Pons (tissue), 1 donor: Measurements from ENCODE around the gene HMCN2.

Experiments used
- DNase-seq: peaks from one replicate; pipeline ENCODE4 v3.0.0-alpha.2; 2016; ENCODE audit warnings: low spot score

HMCN2 gene

GRCh38 chr9:130308081-130308571 is 42.6 kb downstream of the HMCN2 start:
- no peak for DNase-seq

GRCh38 chr9:130309689-130310455 is 44.3 kb downstream of the HMCN2 start:
- DNase-seq, result no peak

- no peak for DNase-seq
Measured at GRCh38 chr9:130310456-130310855, 44.9 kb downstream of the HMCN2 start.

- no peak for DNase-seq
Measured at GRCh38 chr9:130311003-130311402, 45.4 kb downstream of the HMCN2 start.

- DNase-seq, result no peak
Measured at GRCh38 chr9:130311408-130312140, 46.0 kb downstream of the HMCN2 start.

- no peak for DNase-seq
Measured at GRCh38 chr9:130313103-130313858, 47.7 kb downstream of the HMCN2 start.

- DNase-seq, result no peak
Measured at GRCh38 chr9:130315446-130316226, 50.1 kb downstream of the HMCN2 start.

GRCh38 chr9:130316430-130316829 is 50.9 kb downstream of the HMCN2 start:
- no peak for DNase-seq

- DNase-seq, result no peak
Measured at GRCh38 chr9:130319300-130319699, 53.7 kb downstream of the HMCN2 start.

GRCh38 chr9:130319944-130320712 is 54.6 kb downstream of the HMCN2 start:
- DNase-seq, result no peak

- DNase-seq, result no peak
Measured at GRCh38 chr9:130320723-130321481, 55.3 kb downstream of the HMCN2 start.

- no peak for DNase-seq
Measured at GRCh38 chr9:130321539-130321938, 56.0 kb downstream of the HMCN2 start.

GRCh38 chr9:130323051-130323745 is 57.6 kb downstream of the HMCN2 start:
- no peak for DNase-seq

GRCh38 chr9:130325921-130326320 is 60.4 kb downstream of the HMCN2 start:
- DNase-seq, result no peak

- no peak for DNase-seq
Measured at GRCh38 chr9:130327070-130327780, 61.7 kb downstream of the HMCN2 start.

GRCh38 chr9:130327781-130328348 is 62.3 kb downstream of the HMCN2 start:
- DNase-seq, result no peak

- DNase-seq, result no peak
Measured at GRCh38 chr9:130328349-130328801, 62.8 kb downstream of the HMCN2 start.

- DNase-seq, result no peak
Measured at GRCh38 chr9:130329061-130329460, 63.5 kb downstream of the HMCN2 start.
